H1 (cell line): ENCODE results near the gene CLPX. TPM values are rescaled to one million over a fixed set of nuclear protein-coding genes. Genes with fewer than 3 reads are reported as not detected.

Source experiments
- CTCF ChIA-PET: fragments of 300-600 bp; sonication (Branson Sonifier 250); formaldehyde crosslinking; loops from one replicate; lab custom pipeline; 2021; ENCODE audit not compliant: partially characterized antibody; lab: Charles Lee
- POLR2A ChIA-PET: fragments of 300-600 bp; sonication (Branson Sonifier 250); formaldehyde crosslinking; loops from one replicate; lab custom pipeline; 2021; ENCODE audit warnings: inconsistent platforms; ENCODE audit not compliant: partially characterized antibody; lab: Charles Lee
- DNase-seq, 2 experiments: peaks; one replicate each; pipeline versions ENCODE4 v3.0.0 to v3.0.0-alpha.2; 2010 to 2022; ENCODE audit warnings: low spot score in 2 of 2, low read depth in 1 of 2, mixed read lengths in 1 of 2
- FAIRE-seq: peaks from 2 replicates; lab custom pipeline; 2011; peaks lifted over from hg19 to GRCh38; lab: Jason Lieb, UNC
- H2AFZ ChIP-seq: 2 replicates; pipeline ENCODE4 v1.8.1; 2012; ENCODE audit warnings: low read length, inconsistent platforms
- H2AK5ac ChIP-seq: 2 replicates; pipeline ENCODE4 v1.6.1; 2013; ENCODE audit warnings: low read depth, low read length
- H2BK120ac ChIP-seq: replicated peaks from 2 replicates; pipeline ENCODE3; 2013; ENCODE audit warnings: low read depth, low read length, inconsistent platforms
- H2BK12ac ChIP-seq: 2 replicates; pipeline ENCODE4 v1.6.1; 2013; ENCODE audit warnings: low read depth, low read length
- H2BK15ac ChIP-seq: 2 replicates; pipeline ENCODE4 v1.6.1; 2013; ENCODE audit warnings: low read length
- H2BK20ac ChIP-seq: 2 replicates; pipeline ENCODE4 v1.6.1; 2013; ENCODE audit warnings: low read length
- H2BK5ac ChIP-seq: 2 replicates; pipeline ENCODE4 v1.6.1; 2013; ENCODE audit warnings: low read depth, low read length
- H3K14ac ChIP-seq: 2 replicates; pipeline ENCODE4 v1.6.1; 2013; ENCODE audit warnings: inconsistent platforms; ENCODE audit not compliant: insufficient read length
- H3K18ac ChIP-seq: 2 replicates; pipeline ENCODE4 v1.6.1; 2013; ENCODE audit warnings: low read length; ENCODE audit errors: extremely low read depth
- H3K23ac ChIP-seq: 2 replicates; pipeline ENCODE4 v1.6.1; 2013; ENCODE audit warnings: inconsistent platforms; ENCODE audit not compliant: insufficient read length
- H3K23me2 ChIP-seq: 2 replicates; pipeline ENCODE4 v1.6.1; 2013; ENCODE audit warnings: low read depth, low read length
- H3K27ac ChIP-seq: 2 replicates; pipeline ENCODE4 v1.6.1; 2011; ENCODE audit warnings: low read depth, low read length, inconsistent platforms
- H3K27me3 ChIP-seq, 4 experiments: replicated peaks in 1 of 4; 1 replicate in 1 of 4; 2 replicates in 3 of 4; pipeline versions ENCODE4 v1.6.1 to v1.8.1; 2011 to 2013; ENCODE audit warnings: low read length in 3 of 4, mild to moderate bottlenecking in 3 of 4, inconsistent platforms in 2 of 4, mixed read lengths in 2 of 4, moderate library complexity in 1 of 4; ENCODE audit not compliant: control insufficient read depth in 3 of 4, insufficient read depth in 3 of 4; ENCODE audit errors: extremely low read depth in 1 of 4
- H3K36me3 ChIP-seq, 4 experiments: 2 replicates each; pipeline versions ENCODE4 v1.6.1 to v1.8.1; 2011 to 2013; ENCODE audit warnings: mild to moderate bottlenecking in 4 of 4, low read length in 3 of 4, moderate library complexity in 2 of 4, control low read depth in 1 of 4, inconsistent platforms in 1 of 4; ENCODE audit not compliant: insufficient read depth in 4 of 4, control insufficient read depth in 2 of 4
- H3K4ac ChIP-seq: replicated peaks from 2 replicates; pipeline ENCODE3; 2013; ENCODE audit warnings: low read length, low read depth, mixed read lengths, inconsistent platforms; ENCODE audit not compliant: insufficient read length
- H3K4me1 ChIP-seq, 4 experiments: replicated peaks in 1 of 4; 1 replicate in 1 of 4; 2 replicates in 3 of 4; pipeline versions ENCODE4 v1.6.1 to v1.8.1; 2011 to 2013; ENCODE audit warnings: low read length in 3 of 4, inconsistent platforms in 2 of 4, mixed read lengths in 1 of 4; ENCODE audit not compliant: insufficient read depth in 4 of 4, control insufficient read depth in 3 of 4
- H3K4me2 ChIP-seq, 2 experiments: 2 replicates each; pipeline versions ENCODE4 v1.6.1 to v1.8.1; 2011 to 2013; ENCODE audit warnings: low read depth in 2 of 2, low read length in 2 of 2, control low read depth in 1 of 2, inconsistent platforms in 1 of 2, mild to moderate bottlenecking in 1 of 2; ENCODE audit not compliant: insufficient read depth in 1 of 2
- H3K4me3 ChIP-seq, 4 experiments: fragments of 200-600, 300-600 bp in 1 of 4; sonication (generic), shearing (Covaris generic), sonication (Bioruptor Twin) in 1 of 4; 2 replicates each; pipeline versions ENCODE4 v1.5.1 to v1.8.1; 2011 to 2016; ENCODE audit warnings: low read length in 4 of 4, low read depth in 3 of 4, control low read depth in 2 of 4, inconsistent platforms in 2 of 4, mild to moderate bottlenecking in 2 of 4, mixed read lengths in 1 of 4, moderate library complexity in 1 of 4; ENCODE audit not compliant: insufficient read depth in 2 of 4; ENCODE audit errors: extremely low read depth in 1 of 4
- H3K56ac ChIP-seq: replicated peaks from 2 replicates; pipeline ENCODE3; 2013; ENCODE audit warnings: low read depth, mild to moderate bottlenecking, mixed read lengths, low read length, inconsistent platforms; ENCODE audit not compliant: insufficient read length
- H3K79me1 ChIP-seq: 2 replicates; pipeline ENCODE4 v1.6.1; 2013; ENCODE audit warnings: low read depth, low read length, control low read depth
- H3K79me2 ChIP-seq, 2 experiments: 2 replicates each; pipeline versions ENCODE4 v1.6.1 to v1.8.1; 2012 to 2013; ENCODE audit warnings: low read length in 2 of 2, mild to moderate bottlenecking in 2 of 2, inconsistent platforms in 1 of 2; ENCODE audit not compliant: insufficient read depth in 2 of 2, control insufficient read depth in 1 of 2
- H3K9ac ChIP-seq, 4 experiments: replicated peaks in 1 of 4; 1 replicate in 1 of 4; 2 replicates in 3 of 4; pipeline versions ENCODE4 v1.6.1 to v1.8.1; 2011 to 2013; ENCODE audit warnings: low read depth in 3 of 4, low read length in 3 of 4, control low read depth in 2 of 4, mild to moderate bottlenecking in 2 of 4, moderate library complexity in 2 of 4, inconsistent platforms in 1 of 4; ENCODE audit errors: extremely low read depth in 1 of 4
- H3K9me3 ChIP-seq, 2 experiments: 2 replicates each; pipeline versions ENCODE4 v1.6.1 to v1.8.1; 2012 to 2013; ENCODE audit warnings: mild to moderate bottlenecking in 2 of 2, moderate library complexity in 2 of 2, control low read depth in 1 of 2, inconsistent platforms in 1 of 2, low read depth in 1 of 2, low read length in 1 of 2, mixed read lengths in 1 of 2; ENCODE audit not compliant: insufficient read depth in 2 of 2
- H4K20me1 ChIP-seq, 2 experiments: replicated peaks in 1 of 2; 2 replicates each; pipeline versions ENCODE3 to v1.8.1; 2011 to 2013; ENCODE audit warnings: inconsistent platforms in 2 of 2, low read length in 2 of 2, mild to moderate bottlenecking in 1 of 2; ENCODE audit not compliant: insufficient read depth in 2 of 2, control insufficient read depth in 1 of 2
- H4K5ac ChIP-seq: 2 replicates; pipeline ENCODE4 v1.6.1; 2013; ENCODE audit warnings: low read length, low read depth, mixed read lengths, inconsistent platforms; ENCODE audit not compliant: insufficient read length
- H4K8ac ChIP-seq: 2 replicates; pipeline ENCODE4 v1.8.0; 2013; ENCODE audit warnings: mild to moderate bottlenecking, moderate library complexity, low read length, inconsistent platforms; ENCODE audit not compliant: insufficient read depth; ENCODE audit errors: extremely low read depth
- H4K91ac ChIP-seq: replicated peaks from 2 replicates; pipeline ENCODE3; 2013; ENCODE audit warnings: low read length, mixed read lengths, inconsistent platforms; ENCODE audit not compliant: insufficient read length
- ATF3 ChIP-seq: IDR thresholded peaks from 2 replicates; pipeline ENCODE4 v1.6.1; 2011; ENCODE audit warnings: low read depth, mild to moderate bottlenecking, low read length; ENCODE audit not compliant: insufficient read depth
- CBX5 ChIP-seq: fragments of 300-800, 300-1000 bp; sonication (generic); IDR thresholded peaks from 2 replicates; pipeline ENCODE4 v1.7.1; 2016; ENCODE audit warnings: antibody characterized with exemption, low read length, low read depth
- CREB1 ChIP-seq: IDR thresholded peaks from 2 replicates; pipeline ENCODE4 v1.6.1; 2012; ENCODE audit warnings: inconsistent platforms
- CTBP2 ChIP-seq: IDR thresholded peaks from 2 replicates; pipeline ENCODE4 v1.7.0; 2011; ENCODE audit warnings: borderline replicate concordance, mild to moderate bottlenecking, moderate library complexity, mixed read lengths, low read length; ENCODE audit not compliant: insufficient read depth, insufficient read length
- EGR1 ChIP-seq: IDR thresholded peaks from 2 replicates; pipeline ENCODE4 v1.6.1; 2011; ENCODE audit warnings: low read depth, low read length, borderline replicate concordance
- EZH2 ChIP-seq: fragments of 200-600 bp; sonication (generic); IDR thresholded peaks from 2 replicates; pipeline ENCODE4 v1.7.1; 2012; ENCODE audit warnings: low read depth, mild to moderate bottlenecking, moderate library complexity, low read length, inconsistent platforms; ENCODE audit not compliant: severe bottlenecking
- HDAC2 ChIP-seq, 2 experiments: fragments of 300-600 bp in 1 of 2; sonication (generic) in 1 of 2; IDR thresholded peaks; 2 replicates each; pipeline ENCODE4 v1.6.1; 2011 to 2012; ENCODE audit warnings: low read depth in 2 of 2, low read length in 2 of 2, mild to moderate bottlenecking in 2 of 2, moderate library complexity in 2 of 2, borderline replicate concordance in 1 of 2, inconsistent platforms in 1 of 2
- KDM5A ChIP-seq: fragments of 200-600 bp; IDR thresholded peaks from 2 replicates; pipeline ENCODE4 v1.7.1; 2012; ENCODE audit warnings: mild to moderate bottlenecking, low read length, inconsistent platforms, mixed read lengths
- RFX5 ChIP-seq: IDR thresholded peaks from 2 replicates; pipeline ENCODE4 v1.6.1; 2011; ENCODE audit warnings: low read depth, low read length, improper control_type of control experiment, borderline replicate concordance
- SRF ChIP-seq: IDR thresholded peaks from 2 replicates; pipeline ENCODE4 v1.6.1; 2011; ENCODE audit warnings: mild to moderate bottlenecking, low read depth, low read length, moderate library complexity
- TEAD4 ChIP-seq: IDR thresholded peaks from 2 replicates; pipeline ENCODE4 v1.6.1; 2012; ENCODE audit warnings: low read depth, low read length, inconsistent platforms, mixed read lengths
- ZNF274 ChIP-seq: IDR thresholded peaks from 2 replicates; pipeline ENCODE4 v1.7.0; 2012; ENCODE audit warnings: low read length, borderline replicate concordance; ENCODE audit errors: extremely low read depth
- WGBS, 2 experiments: shearing (Covaris generic) in 1 of 2; methylation state at CpG; one replicate each; pipeline versions ENCODE4 v1.1.6 to v1.1.7; 2013 to 2015; ENCODE audit warnings: low lambda C conversion rate in 2 of 2, mixed read lengths in 2 of 2, inconsistent platforms in 1 of 2, low coverage in 1 of 2, missing lambda C conversion rate in 1 of 2; ENCODE audit not compliant: insufficient replicate concordance in 2 of 2, insufficient coverage in 1 of 2, insufficient read length in 1 of 2; ENCODE audit errors: extremely low coverage in 1 of 2, missing lambda C conversion rate in 1 of 2; 5-methylcytosine and 5-hydroxymethylcytosine counted together
- polyA plus RNA-seq, 7 experiments: library from polyadenylated mRNA; depleted of rRNA in 3 of 7; stranded (reverse) in 5 of 7; unstranded in 2 of 7; fragments of >200 nt in 5 of 7; fragments of 200-250 nt in 2 of 7; gene quantifications; 1 replicate in 5 of 7; 2 replicates in 1 of 7; 4 replicates in 1 of 7; pipeline versions ENCODE4 v1.2.1 to v1.2.3, GENCODE V29; 2011 to 2013; ENCODE audit warnings: missing spikeins in 2 of 7, mixed read lengths in 2 of 7
- total RNA-seq: library from RNA; stranded (reverse); fragmentation: NEBNext Ultra II Directional; extraction: Animal tissue kit (Norgen Biotek cat#: 25700); gene quantifications from 2 replicates; pipeline ENCODE4 v1.2.1, GENCODE V29; 2021

CLPX gene
- total and polyA plus RNA-seq, 2 of the 8 experiments (the other 6 are each of a cell fraction or from before 2014, with no cell fraction given) = 10.5 to 53.6 TPM

- Histone ChIP-seq H3K79me1 (no peaks in the 10 kb centered on the region), H3K4me1 (peaks cover 0 to 4% (median 0%) of the 10 kb centered on the region in 4 experiments; a peak in 3 of 7 replicates), H3K23ac (no peak within 1 kb of the TSS), H2AFZ (no peak within 1 kb of the TSS), H4K91ac (no peak within 1 kb of the TSS), H3K9me3 (no peaks in the 10 kb centered on the region), H3K27ac (no peak within 1 kb of the TSS), H4K8ac (peak within 1 kb of the TSS; percentile 28), H3K79me2 (no peaks in the 10 kb centered on the region), H2BK120ac (no peak within 1 kb of the TSS), H2BK20ac (no peak within 1 kb of the TSS), H2BK5ac (no peak within 1 kb of the TSS), H2AK5ac (no peak within 1 kb of the TSS), H2BK12ac (no peak within 1 kb of the TSS), H3K9ac (no peak within 1 kb of the TSS), H3K4me2 (no peak within 1 kb of the TSS), H3K4ac (no peak within 1 kb of the TSS), H3K23me2 (no peaks in the 10 kb centered on the region), H4K20me1 (peaks cover 0 to 2% of the 10 kb centered on the region in 2 experiments), H3K14ac (no peak within 1 kb of the TSS), H3K4me3 (no peak within 1 kb of the TSS), H2BK15ac (peak within 1 kb of the TSS; percentile 53; the same call in 1 of the 2 replicates), H3K56ac (no peak within 1 kb of the TSS), H3K36me3 (no peaks in the 10 kb centered on the region), H3K27me3 (no peaks in the 10 kb centered on the region; a peak in 1 of 7 replicates), H3K18ac (no peak within 1 kb of the TSS), H4K5ac (no peak within 1 kb of the TSS)
- ChIA-PET CTCF (interaction anchor here (0.8 to 7.0 kb wide), 21 partner anchors 9 to 726 kb away, joined by 3 to 87 read pairs (median 7); partner anchors contain the start of gene PARP16), POLR2A (interaction anchor here (0.9 to 1.2 kb wide), 3 partner anchors 10 to 76 kb away, joined by 3 to 5 read pairs (median 3); partner anchors contain the start of genes CLPX and PARP16)
- FAIRE-seq = no peak
- no peak for DNase-seq
- WGBS, 2 experiments = 85% methylated on average over 8 of the region's 8 CpGs; no CpG with 5 or more reads in 1 of the 2 experiments
- TF ChIP-seq ATF3 (no peak), EZH2 (no peak), KDM5A (no peak), EGR1 (no peak), SRF (no peak), RFX5 (no peak), HDAC2 (IDR thresholded peaks at IDR 0.05; ENCODE audit: borderline replicate concordance in 1 of 2, low read depth in 2 of 2, low read length in 2 of 2) (no peak), CREB1 (no peak), CTBP2 (no peak), ZNF274 (no peak), CBX5 (no peak), TEAD4 (no peak)
These were observed 25.8 kb upstream of the CLPX start, which contains the start of gene CILP for GRCh38 chr15:65210770-65211481. Gene CILP, minus strand, starts transcription at chr15:65211473. Its CDS starts 1,718 bp downstream, at chr15:65209755.
